ENCODE measurements around the gene MOV10. TPM values are rescaled to one million over a fixed set of nuclear protein-coding genes. Genes with fewer than 3 reads are reported as not detected.

MOV10 gene
- total and polyA plus RNA-seq, 9 of the 15 experiments (the other 6 are each of a cell fraction or from before 2014, with no cell fraction given): 16.7 to 105 (median 49.5) TPM

- TF ChIP-seq CHD7 (IDR thresholded peaks at IDR 0.05; ENCODE audit: low read depth, low read length) (no peak), BMI1 (IDR thresholded peaks at IDR 0.05; ENCODE audit: low read length) (no peak), GABPB1 (CRISPR knock-in tag; IDR thresholded peaks at IDR 0.05) (no peak), CTBP1 (IDR thresholded peaks at IDR 0.05; ENCODE audit: borderline replicate concordance) (peak; percentile 86; the same call in 1 of the 2 replicates), IRF2 (CRISPR knock-in tag; IDR thresholded peaks at IDR 0.05) (no peak), MNT (conservative IDR thresholded peaks at IDR 0.05) (no peak), ZNF583 (CRISPR knock-in tag; IDR thresholded peaks at IDR 0.05) (no peak)
- TF ChIP-seq, protein P1, sequence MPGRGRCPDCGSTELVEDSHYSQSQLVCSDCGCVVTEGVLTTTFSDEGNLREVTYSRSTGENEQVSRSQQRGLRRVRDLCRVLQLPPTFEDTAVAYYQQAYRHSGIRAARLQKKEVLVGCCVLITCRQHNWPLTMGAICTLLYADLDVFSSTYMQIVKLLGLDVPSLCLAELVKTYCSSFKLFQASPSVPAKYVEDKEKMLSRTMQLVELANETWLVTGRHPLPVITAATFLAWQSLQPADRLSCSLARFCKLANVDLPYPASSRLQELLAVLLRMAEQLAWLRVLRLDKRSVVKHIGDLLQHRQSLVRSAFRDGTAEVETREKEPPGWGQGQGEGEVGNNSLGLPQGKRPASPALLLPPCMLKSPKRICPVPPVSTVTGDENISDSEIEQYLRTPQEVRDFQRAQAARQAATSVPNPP (IDR thresholded peaks at IDR 0.05; ENCODE audit: borderline replicate concordance, insufficient read depth, insufficient read length): no peak
- TF ChIP-seq, protein P2, sequence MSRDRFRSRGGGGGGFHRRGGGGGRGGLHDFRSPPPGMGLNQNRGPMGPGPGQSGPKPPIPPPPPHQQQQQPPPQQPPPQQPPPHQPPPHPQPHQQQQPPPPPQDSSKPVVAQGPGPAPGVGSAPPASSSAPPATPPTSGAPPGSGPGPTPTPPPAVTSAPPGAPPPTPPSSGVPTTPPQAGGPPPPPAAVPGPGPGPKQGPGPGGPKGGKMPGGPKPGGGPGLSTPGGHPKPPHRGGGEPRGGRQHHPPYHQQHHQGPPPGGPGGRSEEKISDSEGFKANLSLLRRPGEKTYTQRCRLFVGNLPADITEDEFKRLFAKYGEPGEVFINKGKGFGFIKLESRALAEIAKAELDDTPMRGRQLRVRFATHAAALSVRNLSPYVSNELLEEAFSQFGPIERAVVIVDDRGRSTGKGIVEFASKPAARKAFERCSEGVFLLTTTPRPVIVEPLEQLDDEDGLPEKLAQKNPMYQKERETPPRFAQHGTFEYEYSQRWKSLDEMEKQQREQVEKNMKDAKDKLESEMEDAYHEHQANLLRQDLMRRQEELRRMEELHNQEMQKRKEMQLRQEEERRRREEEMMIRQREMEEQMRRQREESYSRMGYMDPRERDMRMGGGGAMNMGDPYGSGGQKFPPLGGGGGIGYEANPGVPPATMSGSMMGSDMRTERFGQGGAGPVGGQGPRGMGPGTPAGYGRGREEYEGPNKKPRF (IDR thresholded peaks at IDR 0.05; ENCODE audit: low read depth, low read length): no peak
Measured at GRCh38 chr1:112696578-112697314, 22.3 kb downstream of the MOV10 start (continued).
